Measurements from ENCODE around the gene CCDC192.

Gene CCDC192

GRCh38 chr5:127702926-127703561 is at the start of gene CCDC192:
CCDC192 (plus strand) TSS chr5:127703391; CDS start chr5:127703446, 55 bp downstream.
- Histone ChIP-seq H3K4me3 (ENCODE audit: low read depth, low read length) (no peak within 1 kb of the TSS), H3K27ac (no peak within 1 kb of the TSS), H3K36me3 (replicated peaks) (no peaks in the 10 kb centered on the region), H3K27me3 (replicated peaks) (no peaks in the 10 kb centered on the region)
- no peak for TF ChIP-seq CTCF (IDR thresholded peaks at IDR 0.05; ENCODE audit: low read depth, low read length, missing control alignments)
- DNase-seq, result peak; percentile 4
- in situ Hi-C loops (cut with HindIII; ENCODE audit: low pct_ligation_motif_present, low sequenced_read_pairs), result no loop called here

- no peak for DNase-seq
- in situ Hi-C loops (cut with HindIII; ENCODE audit: low pct_ligation_motif_present, low sequenced_read_pairs), result no loop called here
- H3K27ac ChIP-seq, result no peak overlapping the region
- H3K36me3 ChIP-seq (replicated peaks), result no peaks in the 10 kb centered on the region
- TF ChIP-seq CTCF (IDR thresholded peaks at IDR 0.05; ENCODE audit: low read depth, low read length, missing control alignments), result no peak
- H3K4me3 ChIP-seq (ENCODE audit: low read depth, low read length), result no peak overlapping the region
- H3K27me3 ChIP-seq (replicated peaks), result no peaks in the 10 kb centered on the region
Observed at GRCh38 chr5:127656825-127657224, 46.4 kb upstream of the CCDC192 start.

GRCh38 chr5:127660047-127660733 is 43.0 kb upstream of the CCDC192 start:
- Histone ChIP-seq H3K36me3 (replicated peaks) (no peaks in the 10 kb centered on the region), H3K27ac (no peak overlapping the region), H3K4me3 (ENCODE audit: low read depth, low read length) (no peak overlapping the region), H3K27me3 (replicated peaks) (no peaks in the 10 kb centered on the region)
- DNase-seq, result no peak
- no peak for TF ChIP-seq CTCF (IDR thresholded peaks at IDR 0.05; ENCODE audit: low read depth, low read length, missing control alignments)
- in situ Hi-C loops (cut with HindIII; ENCODE audit: low pct_ligation_motif_present, low sequenced_read_pairs), result no loop called here

- TF ChIP-seq CTCF (IDR thresholded peaks at IDR 0.05; ENCODE audit: low read depth, low read length, missing control alignments), result no peak
- no peak for DNase-seq
Observed at GRCh38 chr5:127664093-127664492, 39.1 kb upstream of the CCDC192 start.

GRCh38 chr5:127665641-127666040 is 37.5 kb upstream of the CCDC192 start:
- Histone ChIP-seq H3K27ac (no peak overlapping the region), H3K36me3 (replicated peaks) (no peaks in the 10 kb centered on the region), H3K27me3 (replicated peaks) (no peaks in the 10 kb centered on the region), H3K4me3 (ENCODE audit: low read depth, low read length) (no peak overlapping the region)
- in situ Hi-C loops (cut with HindIII; ENCODE audit: low pct_ligation_motif_present, low sequenced_read_pairs), result no loop called here
- no peak for TF ChIP-seq CTCF (IDR thresholded peaks at IDR 0.05; ENCODE audit: low read depth, low read length, missing control alignments)
- no peak for DNase-seq

More at GRCh38 chr5:127664093-127664492, 39.1 kb upstream of the CCDC192 start:
- Histone ChIP-seq H3K27ac (no peak overlapping the region), H3K4me3 (ENCODE audit: low read depth, low read length) (no peak overlapping the region), H3K36me3 (replicated peaks) (no peaks in the 10 kb centered on the region), H3K27me3 (replicated peaks) (no peaks in the 10 kb centered on the region)
- in situ Hi-C loops (cut with HindIII; ENCODE audit: low pct_ligation_motif_present, low sequenced_read_pairs), result no loop called here
